ENCODE measurements around the gene KSR2. TPM values are rescaled to one million over a fixed set of nuclear protein-coding genes. Genes with fewer than 3 reads are reported as not detected.
"Not testable (repeated sequence)": the region's sequence is repeated elsewhere in the genome, so short reads cannot be mapped to it uniquely, and the experiment has no call there.

KSR2 gene
- total RNA-seq, 1 donor from 2014 or later, result 0.78 TPM

DNA sequence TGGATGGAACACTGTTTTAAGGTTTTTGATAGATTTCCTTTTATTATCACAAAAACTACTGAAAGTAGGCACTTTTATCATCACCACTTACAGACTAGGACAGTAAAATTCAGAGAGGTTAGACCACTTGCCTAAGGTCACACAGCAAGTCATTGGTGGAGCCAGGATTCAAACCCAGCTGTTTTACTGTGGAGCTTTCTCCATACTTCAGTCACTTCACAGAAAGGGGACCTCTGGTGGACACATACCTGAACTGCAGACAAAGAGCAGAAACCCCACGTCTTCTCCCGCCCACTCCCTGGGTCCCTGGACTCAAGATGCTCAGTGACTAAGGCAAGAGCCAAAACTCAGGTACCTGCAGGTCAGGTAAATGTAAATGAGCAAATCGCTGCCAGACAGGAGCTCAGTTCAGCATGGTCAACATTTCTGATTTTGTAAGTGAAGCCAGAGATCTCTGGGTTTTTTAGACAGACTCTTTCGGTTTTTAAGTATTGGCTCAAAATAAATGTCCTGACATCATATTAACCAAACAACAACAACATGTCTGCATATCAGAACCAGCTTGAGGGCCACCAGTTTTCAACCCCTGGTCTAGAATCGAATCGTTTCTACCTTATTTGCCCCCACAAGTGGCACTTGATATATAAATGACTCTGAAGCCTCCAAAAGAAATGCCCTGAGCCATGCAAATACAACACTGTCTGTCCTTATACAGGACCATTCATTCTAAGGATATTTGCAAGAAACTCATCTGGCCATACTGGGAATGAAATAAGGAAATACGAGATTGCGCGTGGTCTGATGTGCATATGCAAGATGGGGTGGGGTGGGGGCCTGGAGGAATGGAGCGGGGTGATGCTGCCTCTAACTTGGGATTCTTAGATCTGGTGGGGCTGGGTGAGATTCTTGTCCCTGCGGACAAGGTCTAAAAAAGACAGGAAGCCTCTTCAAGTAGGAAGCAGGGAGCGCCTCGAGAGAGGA, 110.9 kb downstream of the KSR2 start:
- no peak for DNase-seq

GRCh38 chr12:117857139-117857538, 111.7 kb downstream of the KSR2 start:
- not testable (repeated sequence) for DNase-seq

DNA sequence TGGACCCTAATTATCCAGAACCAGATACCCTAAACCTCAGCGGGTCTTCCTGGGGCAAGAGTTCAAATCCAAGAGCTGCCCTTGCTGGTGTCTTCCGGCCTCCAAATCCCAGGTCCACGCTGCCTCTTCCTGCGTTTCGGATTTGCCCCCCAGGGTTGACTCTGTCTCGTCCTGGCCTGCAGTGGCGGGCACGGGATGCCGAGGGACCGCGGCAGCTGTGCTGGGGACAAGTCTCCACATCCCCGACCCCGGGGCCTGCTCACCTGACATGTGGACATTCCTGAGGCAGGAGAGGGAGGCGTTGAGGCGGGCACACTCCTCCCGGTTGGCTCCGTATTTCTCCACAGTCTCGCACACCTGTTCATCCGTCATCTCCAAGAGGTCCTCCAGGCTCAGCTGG, 113.6 kb downstream of the KSR2 start:
- no peak for DNase-seq

DNA sequence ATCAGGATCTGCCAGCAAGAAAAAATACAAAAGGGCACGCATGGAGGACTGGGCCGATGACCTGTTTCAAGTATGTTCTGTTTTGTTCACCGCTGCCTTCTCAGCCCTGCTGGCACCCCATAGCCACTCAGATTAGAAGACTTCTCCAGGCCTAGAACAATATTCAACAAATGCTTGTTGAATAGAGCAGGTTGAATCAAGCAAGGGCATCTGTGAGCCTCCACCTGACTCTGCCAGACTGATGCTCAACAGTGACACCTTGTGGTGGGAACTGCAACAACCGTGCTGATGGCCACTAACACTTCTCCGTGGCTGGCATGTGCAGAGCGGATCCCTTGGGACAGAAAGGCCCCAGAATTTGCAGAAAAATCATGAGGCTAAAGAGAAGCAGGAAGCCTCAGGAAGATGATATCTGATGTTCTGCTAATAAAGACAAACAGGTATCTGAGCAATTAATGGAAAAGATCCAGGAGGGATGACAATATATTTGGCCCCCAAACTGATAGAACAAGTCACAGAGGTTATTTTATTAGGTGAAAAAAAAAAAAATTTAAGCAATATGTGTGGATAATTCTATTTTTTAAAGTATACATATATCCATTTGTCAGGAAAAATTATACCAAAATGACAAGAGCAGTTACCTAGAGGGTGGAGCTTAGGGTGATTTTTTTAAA, 114.3 kb downstream of the KSR2 start:
- peak; percentile 13 for DNase-seq

GRCh38 chr12:117853600-117853999, 115.2 kb downstream of the KSR2 start:
- DNase-seq, result no peak

GRCh38 chr12:117850048-117850447, 118.7 kb downstream of the KSR2 start:
- DNase-seq, result no peak

GRCh38 chr12:117847371-117847770, 121.4 kb downstream of the KSR2 start:
- no peak for DNase-seq

GRCh38 chr12:117845271-117845904, 123.4 kb downstream of the KSR2 start:
- DNase-seq, result no peak

- DNase-seq, result no peak
These were observed 124.5 kb downstream of the KSR2 start for GRCh38 chr12:117844114-117844830.

DNA sequence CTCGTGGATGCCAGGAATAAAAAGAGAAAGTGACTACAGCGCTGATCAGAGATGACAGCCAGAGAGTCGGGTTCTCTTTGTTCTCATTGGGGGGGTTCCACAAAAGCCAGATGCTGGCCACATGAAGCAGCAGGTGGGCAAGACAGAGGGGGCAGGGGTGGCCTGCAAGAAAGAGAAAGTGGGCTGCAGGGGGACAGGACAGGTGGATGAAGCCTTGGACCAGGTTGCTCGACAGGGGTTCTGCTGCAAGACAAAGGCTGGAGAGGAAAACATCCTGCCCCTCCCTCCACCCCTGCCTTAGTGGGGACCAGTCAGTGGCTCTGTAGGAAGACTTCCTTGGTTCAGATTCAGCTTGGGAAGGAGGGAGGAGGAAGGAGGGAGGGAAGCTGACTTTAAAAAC, 126.2 kb downstream of the KSR2 start:
- no peak for DNase-seq

DNA sequence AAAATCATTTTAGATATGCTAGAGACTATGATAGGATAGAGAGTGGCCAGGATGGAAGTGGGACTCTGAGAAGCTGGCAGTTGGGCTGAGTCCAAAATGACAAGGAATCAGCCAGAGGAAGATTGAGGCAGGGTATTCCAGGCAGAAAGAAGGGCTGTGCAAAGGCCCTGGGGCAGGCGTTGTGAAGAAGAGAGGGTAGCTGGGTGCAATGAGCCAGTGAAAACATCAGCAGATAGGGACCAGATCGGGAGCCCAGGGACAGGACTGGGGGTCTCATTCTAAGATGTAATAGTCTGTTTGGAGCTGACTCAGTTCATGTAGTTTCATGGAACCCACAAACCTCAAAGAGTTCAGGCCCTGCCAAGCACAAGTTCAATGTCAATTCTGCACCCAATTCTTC, 126.6 kb downstream of the KSR2 start:
- no peak for DNase-seq

- DNase-seq, result no peak
These were observed 131.1 kb downstream of the KSR2 start for GRCh38 chr12:117837737-117838050.

DNA sequence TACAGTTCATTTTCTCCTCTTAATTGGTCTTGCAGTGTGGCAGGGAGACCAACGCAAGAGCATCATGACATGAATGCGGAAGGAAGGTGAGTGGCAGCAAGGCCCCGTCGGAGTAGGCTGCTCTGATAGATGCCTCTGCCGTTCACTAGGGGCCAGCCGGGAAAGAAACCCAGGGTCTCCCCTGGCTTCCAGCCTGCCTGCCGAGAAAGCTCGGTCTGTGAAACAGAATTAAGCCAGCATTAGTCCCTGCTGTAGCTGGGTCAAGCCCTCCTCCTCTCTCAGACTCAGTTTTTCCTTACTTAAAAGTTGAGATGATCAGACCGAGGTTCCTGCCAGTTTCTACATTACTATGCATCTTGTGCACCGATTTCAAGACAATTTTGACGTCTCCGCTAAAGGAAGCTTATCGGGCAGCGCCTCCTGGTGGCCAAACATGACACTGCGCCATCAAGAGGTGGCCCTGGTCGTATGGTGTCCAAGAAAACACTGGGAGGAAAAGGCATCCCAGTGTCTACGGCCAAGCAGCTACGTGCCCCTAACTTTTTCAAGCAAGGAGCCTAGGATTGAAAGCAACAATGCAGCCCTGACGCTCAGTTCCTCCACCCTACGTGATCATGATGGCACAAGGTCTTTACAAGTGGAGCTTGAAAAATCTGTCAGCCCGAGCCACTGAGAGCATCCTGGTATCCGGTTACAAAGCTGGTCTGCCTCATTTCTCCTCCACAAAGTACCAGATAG, 131.6 kb downstream of the KSR2 start:
- peak; percentile 72 for DNase-seq

DNA sequence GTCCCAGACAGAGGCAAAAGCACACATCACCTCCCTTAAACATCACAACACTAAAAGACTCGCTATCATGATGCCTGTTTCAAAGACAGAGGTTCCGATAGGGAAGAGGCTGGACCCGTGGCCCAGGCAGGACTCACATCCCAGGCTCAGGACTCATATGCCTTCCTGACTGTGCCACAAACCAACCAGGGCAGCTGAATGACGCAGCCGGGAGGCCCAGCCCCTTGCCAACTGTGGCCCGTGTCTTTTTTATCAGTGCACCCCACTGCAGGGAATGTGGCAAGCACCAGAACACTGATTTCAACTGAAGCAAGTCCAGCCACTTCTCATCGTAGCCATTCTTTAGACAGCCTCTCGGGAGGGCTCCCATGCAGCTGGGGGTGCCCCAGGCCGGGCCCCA, 132.3 kb downstream of the KSR2 start:
- no peak for DNase-seq

DNA sequence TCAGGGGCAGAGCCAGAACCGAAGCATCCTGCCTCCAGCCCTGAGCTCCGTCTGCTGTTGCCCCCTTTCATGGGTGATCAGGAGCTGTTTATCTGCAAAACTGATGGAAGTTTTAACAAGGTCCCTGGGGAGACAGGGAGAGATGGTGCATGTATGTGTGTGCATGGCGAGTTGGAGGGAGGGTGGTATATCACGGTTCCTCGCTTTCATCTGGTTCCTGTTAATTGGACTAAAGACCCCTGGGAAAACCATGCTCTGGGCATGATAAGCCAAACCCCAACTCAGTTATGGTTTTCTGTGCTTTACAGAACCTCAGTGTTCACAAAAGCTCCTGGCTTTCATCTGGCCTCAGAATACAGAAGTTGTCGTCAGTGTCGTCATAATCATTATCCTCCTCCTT, 133.6 kb downstream of the KSR2 start:
- DNase-seq, result no peak

DNA sequence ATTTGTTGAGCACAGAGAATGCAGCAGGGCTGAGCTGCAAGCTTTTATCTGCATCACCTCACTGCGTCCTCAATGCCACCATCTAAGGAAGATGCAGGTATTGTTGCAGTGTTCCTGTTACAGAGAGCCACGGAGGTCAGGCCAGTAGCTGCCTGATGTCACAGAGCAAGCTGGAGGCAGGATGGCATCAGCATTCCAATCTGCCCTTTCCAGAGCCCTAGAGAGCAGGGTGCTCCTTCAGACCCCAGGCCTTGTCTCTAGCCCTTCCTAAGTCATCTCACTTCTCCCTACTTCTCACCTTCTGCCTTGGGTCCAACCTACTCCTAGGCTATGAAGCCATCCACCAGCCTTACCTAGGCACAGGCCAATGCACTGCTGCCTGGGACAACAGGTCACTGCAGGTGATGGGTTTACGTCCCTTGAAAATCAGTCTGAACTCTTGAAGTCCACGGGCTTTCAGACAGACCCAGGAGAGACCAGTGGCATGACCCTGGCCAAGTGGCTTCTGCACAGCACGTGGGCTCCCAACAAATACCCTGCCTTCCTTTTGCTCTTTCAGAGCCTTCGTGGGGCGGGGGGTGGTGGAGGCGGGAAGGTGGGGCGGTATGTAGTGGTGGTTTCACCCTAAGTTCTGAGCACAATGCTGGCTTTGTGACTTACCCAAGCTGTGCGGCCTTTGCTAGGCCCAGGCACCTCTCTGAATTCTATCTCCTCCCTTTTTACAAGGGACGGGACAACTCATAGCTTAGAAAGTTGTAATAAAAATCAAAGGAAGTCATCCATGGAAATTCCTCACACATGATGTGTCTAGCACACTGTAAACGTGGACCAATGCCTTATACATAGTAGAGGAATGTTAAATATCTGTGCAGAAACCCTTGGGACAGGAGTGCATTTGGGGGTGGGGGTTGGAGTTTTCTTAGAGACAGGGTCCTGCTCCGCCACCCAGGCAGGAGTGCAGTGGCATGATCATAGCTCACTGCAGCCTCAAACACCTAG, 136.0 kb downstream of the KSR2 start:
- no peak for DNase-seq

- no peak for DNase-seq
These were observed 138.3 kb downstream of the KSR2 start for GRCh38 chr12:117830471-117830870.

- no peak for DNase-seq
These were observed 139.7 kb downstream of the KSR2 start for GRCh38 chr12:117829108-117829507.

DNA sequence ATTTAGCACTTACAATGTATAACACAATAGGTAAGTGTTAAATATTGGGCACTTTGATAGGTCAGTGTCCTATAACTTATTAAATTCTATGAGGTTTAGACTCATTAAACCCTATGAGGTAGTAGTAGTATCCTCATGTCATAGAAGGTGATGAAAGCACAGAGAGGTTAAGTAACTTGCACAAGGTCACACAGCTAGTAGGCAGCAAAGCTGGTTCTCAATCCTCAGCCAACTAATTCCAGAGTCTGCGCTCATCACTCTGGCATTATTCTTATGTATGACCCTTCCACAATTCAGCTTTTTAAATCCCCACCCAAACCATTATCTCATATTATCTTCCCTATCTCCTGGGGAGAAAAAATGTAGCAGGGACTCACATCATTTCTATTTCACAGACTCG, 141.1 kb downstream of the KSR2 start:
- no peak for DNase-seq

DNA sequence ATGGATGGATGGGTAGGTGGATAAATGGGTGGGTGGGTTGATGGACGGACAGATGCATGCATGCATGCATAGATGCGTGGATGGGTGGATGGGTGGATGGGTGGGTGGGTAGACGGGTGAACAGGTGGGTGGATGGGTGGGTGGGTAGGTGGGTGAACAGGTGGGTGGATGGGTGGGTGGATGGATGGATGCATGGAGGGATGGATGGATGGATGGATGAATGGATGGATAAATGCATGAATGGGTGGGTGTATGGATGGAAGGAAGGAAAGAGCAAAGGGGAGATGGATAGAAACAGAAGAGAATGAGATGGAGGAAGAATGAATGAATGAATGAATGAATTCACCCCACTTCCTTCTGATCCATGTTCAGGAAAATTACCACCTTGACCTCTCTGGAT, 143.0 kb downstream of the KSR2 start:
- DNase-seq, result no peak
